Stimulated activated CD8-positive, alpha-beta memory T cell treated with anti-CD3 and anti-CD28 coated beads, Interleukin-7, amount 100 ng/mL, for 4 hours (primary cell): ENCODE measurements around the gene EDN3.

Source experiments
- DNase-seq, 2 donors: peaks; one replicate each; pipeline ENCODE4 v3.0.0-alpha.2; 2020; ENCODE audit warnings: low read depth in 2 of 2

EDN3 gene

DNA sequence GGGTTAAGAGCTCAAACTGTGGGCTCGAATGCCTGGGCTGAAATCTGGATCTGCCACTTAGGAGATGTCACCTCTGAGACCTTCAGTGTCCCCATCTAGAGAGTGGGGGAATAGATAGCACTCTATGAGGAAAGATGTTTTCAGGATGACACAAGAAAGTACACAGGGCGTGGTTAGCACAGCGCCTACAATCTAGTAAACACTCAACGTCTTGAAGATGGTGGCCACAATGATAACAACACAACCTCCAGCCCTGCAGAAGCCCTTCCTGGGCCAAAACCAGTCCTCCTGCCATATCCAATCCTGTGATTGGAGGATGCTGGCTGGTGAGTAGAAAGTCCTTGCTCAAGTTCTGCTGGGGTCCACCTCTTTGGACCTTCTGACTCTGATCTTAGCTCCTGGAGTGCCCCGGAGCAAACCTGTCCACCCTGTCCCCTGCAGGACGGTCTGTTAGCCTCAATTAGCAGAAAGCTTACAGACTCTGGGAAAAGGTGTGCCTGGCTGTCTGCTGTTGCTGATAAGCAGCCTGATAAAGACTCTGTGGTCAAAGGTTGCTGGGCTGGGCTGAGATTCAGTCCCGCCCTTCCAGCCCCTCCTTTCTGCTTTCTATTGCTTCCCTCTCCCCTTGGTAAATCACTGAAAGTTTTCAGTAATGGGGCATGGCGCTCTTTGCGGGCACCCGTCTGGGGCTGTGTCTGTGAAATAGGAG lies 8.2 kb downstream of the EDN3 start:
- no peak for DNase-seq

- DNase-seq, result no peak
Observed at GRCh38 chr20:59309218-59309617, 8.8 kb downstream of the EDN3 start.

- DNase-seq, result no peak
Observed at GRCh38 chr20:59314997-59315396, 14.6 kb downstream of the EDN3 start.

DNA sequence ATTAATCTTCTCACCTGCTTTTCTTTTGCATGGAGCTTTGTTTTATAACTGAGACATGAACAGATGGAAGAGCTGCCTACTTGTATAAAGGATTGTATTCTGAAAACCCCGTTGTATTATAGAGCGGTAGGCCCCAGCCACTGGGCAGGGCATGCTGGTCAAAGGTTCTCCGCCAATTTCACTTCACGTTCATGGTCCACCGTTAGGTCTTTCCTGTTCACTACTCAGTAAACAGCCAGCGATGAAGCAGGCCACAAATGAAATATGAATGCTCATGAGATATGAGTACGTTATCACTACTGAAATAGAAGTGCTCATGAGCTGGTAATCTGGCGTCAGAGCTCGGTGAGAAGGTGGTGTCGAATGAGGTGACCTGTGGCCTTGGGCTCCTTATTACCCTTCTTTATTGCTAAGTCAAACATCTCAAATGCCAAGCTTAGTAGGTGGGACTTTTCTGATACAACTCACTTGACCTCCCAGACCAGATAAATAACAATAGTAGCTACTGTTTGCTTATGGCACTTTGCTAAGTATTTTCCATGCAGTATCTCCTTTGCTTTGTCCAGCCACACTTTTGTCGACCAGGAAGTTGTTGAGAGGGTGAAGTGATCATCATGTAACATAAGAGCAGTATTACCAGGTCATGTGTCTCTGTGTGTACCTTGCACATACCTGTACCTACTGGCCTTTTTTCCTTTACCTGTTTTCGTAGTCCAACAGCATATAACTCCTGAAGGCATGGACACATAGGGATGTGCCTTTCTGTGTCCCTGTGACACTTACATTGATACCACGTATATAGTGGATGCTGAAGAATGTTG lies 16.7 kb downstream of the EDN3 start:
- DNase-seq, result no peak

- DNase-seq, result no peak
Observed at GRCh38 chr20:59318201-59318790, 17.9 kb downstream of the EDN3 start.

GRCh38 chr20:59318803-59319202 lies 18.4 kb downstream of the EDN3 start:
- no peak for DNase-seq

GRCh38 chr20:59320426-59320825 lies 20.0 kb downstream of the EDN3 start:
- no peak for DNase-seq

DNA sequence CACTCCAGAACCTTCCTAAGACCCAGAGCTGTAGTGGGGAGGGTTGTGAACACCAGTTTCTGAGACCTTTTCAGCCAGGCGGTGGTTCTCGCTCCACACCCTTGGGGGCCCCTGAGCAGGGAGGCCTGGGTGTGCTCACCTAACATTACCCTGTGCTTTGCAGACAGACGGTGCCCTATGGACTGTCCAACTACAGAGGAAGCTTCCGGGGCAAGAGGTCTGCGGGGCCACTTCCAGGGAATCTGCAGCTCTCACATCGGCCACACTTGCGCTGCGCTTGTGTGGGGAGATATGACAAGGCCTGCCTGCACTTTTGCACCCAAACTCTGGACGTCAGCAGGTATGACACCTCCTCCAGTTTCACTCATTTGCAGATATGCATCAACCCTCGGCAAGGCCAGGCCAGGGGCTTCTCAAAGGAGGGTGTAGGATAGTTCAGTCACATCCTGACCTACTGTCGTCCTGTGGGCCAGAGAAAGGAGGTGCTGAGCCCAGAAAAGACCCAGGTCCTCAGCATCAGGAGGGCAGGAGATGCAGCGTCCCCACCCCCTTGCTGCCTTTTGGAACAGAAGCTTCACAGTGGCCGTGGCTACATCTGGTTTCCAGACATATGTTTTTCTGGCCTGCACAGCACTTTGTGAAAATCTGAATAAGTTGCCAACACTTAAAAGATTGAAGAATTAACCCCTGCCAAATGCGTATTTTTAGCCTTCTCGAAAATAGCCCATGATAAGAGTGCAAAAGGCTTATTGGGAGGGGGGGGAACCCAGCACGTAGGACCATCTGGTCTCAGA lies 20.6 kb downstream of the EDN3 start:
- no peak for DNase-seq

DNA sequence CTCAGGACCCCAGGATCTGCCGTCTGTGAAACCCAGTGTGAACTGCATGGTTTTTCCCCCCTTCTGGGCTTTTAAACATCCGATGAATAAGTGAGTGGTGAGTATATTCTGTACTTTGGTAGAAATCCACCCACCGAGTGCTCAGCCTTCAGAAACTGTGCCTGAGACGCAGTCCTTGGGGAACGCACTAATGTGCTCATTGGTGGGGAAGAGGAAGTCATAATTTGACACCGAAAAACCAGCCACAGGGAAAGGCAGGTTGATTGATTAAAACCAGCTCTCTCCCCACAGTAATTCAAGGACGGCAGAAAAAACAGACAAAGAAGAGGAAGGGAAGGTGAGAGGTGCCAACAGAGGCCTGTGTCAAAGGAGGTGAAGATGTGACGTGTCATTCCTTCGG lies 21.7 kb downstream of the EDN3 start:
- no peak for DNase-seq

DNA sequence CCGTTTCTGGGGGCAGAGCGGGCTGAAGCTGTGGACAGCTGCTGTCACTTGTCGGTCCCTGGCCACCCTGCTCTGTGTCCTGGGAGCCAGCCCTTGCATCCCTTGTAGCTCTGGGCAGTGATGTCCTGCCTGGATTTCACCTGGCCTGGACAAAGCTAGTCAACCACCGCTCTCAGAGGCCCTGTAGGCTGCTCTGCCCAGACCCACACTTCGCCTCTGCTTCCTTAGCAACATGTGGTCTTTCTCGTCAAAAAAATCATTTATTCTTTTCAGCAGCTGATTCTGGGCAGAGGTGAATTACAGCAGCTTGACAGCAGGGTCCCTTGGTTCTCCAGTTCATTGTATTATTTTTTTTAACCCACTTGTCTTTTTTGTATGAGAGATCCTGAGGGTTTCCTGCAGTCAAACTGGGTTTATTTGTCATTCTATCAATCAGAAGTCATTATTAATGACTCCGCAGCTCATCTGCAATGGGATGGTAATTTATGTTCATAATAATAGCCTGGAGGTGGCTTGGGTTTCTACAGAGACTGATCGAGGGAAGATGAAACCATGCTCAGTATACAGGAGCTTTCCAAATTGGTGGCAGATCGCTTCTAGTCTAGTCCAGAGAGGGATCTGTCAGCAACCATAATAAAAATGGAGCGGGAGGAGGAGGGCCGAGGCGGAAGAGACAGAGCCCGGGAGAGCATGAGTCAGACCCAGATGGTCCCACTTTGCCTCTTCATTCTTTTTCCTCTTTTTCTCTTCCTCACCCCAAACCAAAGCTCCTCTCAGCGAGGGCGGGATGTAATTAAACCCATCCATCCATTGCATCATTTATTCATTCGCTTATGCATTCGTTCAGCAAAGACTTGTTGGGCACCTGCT lies 22.4 kb downstream of the EDN3 start:
- no peak for DNase-seq

- no peak for DNase-seq
Observed at GRCh38 chr20:59323731-59324130, 23.3 kb downstream of the EDN3 start.

- DNase-seq, result no peak
Observed at GRCh38 chr20:59324521-59325141, 24.2 kb downstream of the EDN3 start.

DNA sequence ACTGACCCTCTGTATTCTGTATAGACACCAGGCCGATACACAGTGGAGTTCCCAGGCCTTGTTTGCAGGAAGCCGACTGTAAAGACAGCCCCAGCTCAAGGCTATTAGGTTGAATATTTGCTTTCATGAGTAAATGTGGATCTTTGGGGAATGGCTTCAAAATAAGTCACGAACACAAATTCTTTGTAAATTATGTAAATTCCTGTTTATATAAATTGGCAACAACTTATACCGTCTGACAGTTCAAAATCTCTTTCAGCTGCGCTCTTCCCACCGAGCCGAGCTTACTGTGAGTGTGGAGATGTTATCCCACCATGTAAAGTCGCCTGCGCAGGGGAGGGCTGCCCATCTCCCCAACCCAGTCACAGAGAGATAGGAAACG lies 24.7 kb downstream of the EDN3 start:
- no peak for DNase-seq

DNA sequence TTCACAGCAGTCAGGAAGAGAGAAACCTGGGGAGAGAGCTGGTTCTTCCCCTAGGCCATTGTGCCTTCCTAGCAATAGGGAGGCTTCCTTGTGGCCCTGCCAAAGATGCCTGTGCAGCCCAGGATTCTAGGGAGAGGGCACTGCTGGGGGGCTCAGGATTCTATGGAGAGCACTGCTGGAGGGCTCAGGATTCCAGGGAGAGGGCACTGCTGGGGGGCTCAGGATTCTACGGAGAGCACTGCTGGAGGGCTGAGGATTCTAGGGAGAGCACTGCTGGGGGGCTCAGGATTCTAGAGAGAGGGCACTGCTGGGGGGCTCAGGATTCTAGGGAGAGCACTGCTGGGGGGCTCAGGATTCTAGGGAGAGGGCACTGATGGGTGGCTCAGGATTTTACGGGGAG lies 25.8 kb downstream of the EDN3 start:
- no peak for DNase-seq

- DNase-seq, result no peak
Observed at GRCh38 chr20:59328071-59328470, 27.7 kb downstream of the EDN3 start.

- DNase-seq, result no peak
Observed at GRCh38 chr20:59331721-59332329, 31.4 kb downstream of the EDN3 start.

DNA sequence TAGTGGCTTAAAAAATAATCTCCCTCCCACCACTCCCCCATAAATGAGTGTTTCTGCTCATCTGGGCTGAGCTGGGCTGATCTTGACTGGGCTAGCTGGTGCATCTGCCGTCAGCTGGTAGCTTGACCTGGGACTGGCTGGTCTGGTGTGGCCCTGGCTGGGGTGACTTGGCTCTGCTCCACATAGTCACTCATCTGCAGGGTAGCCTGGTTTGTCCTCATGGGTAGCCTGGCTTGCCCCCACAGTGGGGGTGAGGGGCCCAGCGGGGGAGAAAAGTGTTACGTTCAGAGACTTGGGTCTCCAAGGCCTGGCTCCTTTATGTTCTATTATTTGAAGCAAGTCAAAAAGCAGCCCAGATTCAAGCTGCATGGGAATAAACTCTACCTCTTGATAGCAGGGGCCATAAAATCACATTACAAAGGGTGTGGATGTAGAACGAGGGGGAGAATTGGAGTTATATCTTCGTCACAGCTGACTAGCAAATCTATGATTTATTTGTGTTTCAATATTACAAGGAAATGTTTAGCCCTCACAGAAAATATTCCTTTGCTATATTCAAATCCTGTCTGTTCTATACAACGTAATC lies 32.9 kb downstream of the EDN3 start:
- DNase-seq, result no peak

GRCh38 chr20:59333951-59334350 lies 33.5 kb downstream of the EDN3 start:
- no peak for DNase-seq

DNA sequence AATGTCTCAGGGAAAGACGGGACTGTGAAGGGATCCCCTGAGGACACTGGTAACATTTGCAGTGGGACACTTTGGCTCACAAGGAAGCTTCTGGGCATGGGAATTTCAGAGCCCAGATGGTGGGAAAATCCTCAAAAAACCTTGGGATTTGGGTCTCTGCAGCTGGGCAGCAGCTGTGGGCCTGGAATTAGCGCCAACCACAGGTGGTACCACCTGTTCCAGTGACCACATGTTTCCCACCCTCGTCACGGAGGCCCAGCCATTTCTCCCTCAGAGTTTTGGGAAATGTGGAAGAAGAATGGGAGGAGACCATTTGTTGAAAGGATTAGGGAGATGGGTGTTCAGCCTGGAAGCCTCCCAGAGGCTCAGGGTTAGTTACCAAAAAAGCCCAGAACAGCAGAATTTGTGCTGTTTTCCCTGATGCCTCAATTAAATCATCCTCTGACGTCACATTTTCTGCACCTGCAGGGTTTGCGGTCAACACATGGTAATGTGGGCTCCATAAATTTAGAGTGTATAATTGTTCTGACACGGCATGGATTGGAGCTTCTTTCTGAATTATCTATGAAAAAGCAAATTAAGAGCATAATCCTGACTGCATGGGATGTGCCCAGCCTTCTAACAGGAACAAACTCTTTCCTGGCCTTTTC lies 34.4 kb downstream of the EDN3 start:
- no peak for DNase-seq
